D721Med (cell line): ENCODE data around the gene GPHN.

ENCODE experiments used
- DNase-seq: peaks from one replicate; pipeline ENCODE4 v3.0.0; 2011; ENCODE audit warnings: low spot score; ENCODE audit not compliant: insufficient read length
- FAIRE-seq: peaks from 2 replicates; lab custom pipeline; 2011; peaks lifted over from hg19 to GRCh38; lab: Jason Lieb, UNC
- TF ChIP-seq, protein P1 (sequence below): IDR thresholded peaks from 2 replicates; pipeline ENCODE4 v1.5.1; 2012; ENCODE audit warnings: mild to moderate bottlenecking, control low read depth; ENCODE audit not compliant: insufficient read depth; ENCODE audit errors: missing control alignments

Gene GPHN

DNA sequence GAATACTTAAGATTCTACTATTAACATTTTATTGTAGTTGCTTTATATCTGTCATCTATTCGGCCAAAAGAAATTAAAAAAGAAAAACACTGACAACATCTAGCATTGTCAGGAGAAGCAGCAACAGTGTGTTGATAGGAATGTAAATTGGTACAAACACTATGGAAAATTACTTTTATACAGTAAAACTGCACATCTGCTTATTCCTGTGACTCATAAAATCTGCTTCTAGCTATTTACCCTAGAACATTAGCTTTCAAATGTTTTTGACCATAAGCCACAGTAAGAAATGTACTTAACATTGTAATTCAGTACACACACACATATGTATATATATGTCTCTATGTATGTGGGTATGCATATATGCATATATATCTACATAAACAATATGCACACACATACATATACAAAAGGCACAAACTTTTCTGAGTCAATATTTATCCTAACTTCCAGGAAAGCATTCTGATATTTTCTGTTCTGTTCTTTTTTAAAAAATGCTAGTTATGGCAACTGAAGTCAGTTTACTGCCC lies 402.4 kb downstream of the GPHN start:
- no peak for FAIRE-seq
- no peak for DNase-seq
- TF ChIP-seq, protein P1, sequence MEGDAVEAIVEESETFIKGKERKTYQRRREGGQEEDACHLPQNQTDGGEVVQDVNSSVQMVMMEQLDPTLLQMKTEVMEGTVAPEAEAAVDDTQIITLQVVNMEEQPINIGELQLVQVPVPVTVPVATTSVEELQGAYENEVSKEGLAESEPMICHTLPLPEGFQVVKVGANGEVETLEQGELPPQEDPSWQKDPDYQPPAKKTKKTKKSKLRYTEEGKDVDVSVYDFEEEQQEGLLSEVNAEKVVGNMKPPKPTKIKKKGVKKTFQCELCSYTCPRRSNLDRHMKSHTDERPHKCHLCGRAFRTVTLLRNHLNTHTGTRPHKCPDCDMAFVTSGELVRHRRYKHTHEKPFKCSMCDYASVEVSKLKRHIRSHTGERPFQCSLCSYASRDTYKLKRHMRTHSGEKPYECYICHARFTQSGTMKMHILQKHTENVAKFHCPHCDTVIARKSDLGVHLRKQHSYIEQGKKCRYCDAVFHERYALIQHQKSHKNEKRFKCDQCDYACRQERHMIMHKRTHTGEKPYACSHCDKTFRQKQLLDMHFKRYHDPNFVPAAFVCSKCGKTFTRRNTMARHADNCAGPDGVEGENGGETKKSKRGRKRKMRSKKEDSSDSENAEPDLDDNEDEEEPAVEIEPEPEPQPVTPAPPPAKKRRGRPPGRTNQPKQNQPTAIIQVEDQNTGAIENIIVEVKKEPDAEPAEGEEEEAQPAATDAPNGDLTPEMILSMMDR, result no peak

DNA sequence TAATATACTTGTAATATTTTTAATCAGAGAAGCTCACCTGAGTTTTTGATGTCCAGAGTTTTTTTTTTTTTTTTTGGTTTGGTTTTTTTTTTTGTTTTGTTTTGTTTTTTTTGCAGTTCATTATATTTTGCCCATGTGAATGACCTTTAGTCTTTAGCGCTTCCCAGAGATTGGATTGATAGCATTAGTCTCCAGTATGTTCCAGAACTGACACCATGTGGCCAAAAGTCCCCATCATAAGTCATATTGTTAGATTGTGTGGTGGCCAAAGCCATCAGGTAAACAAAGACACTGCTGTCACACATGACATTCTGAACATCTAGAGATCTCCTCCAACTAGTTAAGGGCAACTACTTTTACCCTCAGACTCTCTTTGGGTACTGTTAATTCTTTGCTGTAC lies 408.5 kb downstream of the GPHN start:
- DNase-seq (no peak), FAIRE-seq (no peak)
- TF ChIP-seq, protein P1, result no peak

DNA sequence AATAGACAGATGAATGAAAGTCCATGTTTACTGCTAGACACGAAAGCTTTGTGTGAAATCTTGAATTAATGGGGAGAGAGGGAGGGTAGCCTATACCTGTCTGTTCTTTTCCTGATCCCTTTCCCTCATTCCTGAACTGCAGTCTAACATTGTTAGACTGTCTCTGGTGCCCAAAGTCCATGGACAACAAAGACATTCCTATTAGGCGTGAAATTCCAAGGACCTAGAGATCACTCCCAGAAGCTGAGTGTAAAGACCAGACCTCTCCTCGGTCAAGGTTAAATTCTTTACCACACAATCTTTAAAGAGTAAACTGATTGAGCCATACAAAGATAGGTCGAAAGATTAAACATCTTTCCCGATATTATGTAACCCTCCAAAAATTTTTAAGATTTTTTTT lies 410.6 kb downstream of the GPHN start:
- DNase-seq (no peak), FAIRE-seq (no peak)
- TF ChIP-seq, protein P1, result no peak

DNA sequence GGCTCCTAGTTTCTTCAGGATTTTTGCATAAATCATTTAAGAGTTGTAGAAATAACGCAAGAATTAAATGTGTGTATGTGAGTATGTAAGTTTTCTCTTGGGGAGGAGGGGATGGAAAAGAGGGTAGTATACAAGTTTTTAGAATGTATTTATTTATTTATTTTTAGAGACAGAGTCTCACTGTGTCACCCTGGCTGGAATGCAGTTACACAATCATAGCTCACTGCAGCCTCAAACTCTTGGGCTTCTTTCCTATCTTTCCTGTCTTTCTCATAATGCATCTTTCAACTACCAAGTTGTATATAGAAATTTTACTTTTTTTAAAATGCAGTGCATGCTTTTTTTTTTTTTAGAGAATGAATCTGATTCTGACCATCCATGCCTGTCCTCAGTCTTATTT lies 412.2 kb downstream of the GPHN start:
- TF ChIP-seq, protein P1, result no peak
- FAIRE-seq (no peak), DNase-seq (no peak)

DNA sequence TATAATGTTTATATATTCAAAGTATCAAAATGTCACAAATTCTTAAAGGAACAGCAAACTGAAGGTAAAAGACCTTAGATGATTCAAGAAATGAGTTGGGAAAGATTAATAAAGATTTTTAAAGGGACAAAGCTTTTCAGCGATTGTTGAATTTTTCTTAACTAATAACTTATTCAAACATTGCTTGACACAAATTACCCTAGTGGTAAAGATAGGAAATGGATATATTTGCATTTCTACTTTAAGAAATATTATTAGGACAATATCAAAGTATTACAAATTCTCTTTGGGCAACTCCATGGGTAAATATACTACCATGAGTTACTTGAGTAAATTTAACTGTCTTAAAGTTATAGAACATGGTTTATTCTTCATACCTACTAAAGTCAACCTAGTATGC lies 415.3 kb downstream of the GPHN start:
- TF ChIP-seq, protein P1, result no peak
- no peak for DNase-seq
- no peak for FAIRE-seq

DNA sequence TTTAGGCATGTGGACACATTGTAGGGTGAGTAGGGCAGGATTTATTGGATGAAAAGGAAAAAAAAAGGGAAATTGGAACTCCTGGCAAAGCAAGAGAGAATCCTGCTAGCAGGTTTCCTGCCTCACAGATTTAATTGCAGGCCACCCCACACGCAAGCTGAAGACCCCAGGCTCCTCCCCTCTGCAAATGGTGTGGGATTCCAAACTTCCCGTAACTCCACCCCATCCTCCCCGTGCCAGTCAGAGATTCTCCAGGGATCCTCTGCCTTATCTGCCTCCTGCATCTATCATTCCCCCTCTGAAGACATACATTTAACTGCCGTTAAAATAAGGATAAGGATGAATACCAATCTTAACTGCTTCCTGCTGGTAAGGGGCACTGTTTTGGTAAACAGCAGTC lies 431.5 kb downstream of the GPHN start:
- TF ChIP-seq, protein P1, result no peak
- no peak for FAIRE-seq

GRCh38 chr14:66944872-66945271 lies 436.9 kb downstream of the GPHN start:
- DNase-seq, result no peak
- no peak for FAIRE-seq
- TF ChIP-seq, protein P1, result no peak

More for the DNA sequence above, 431.5 kb downstream of the GPHN start:
- DNase-seq, result no peak
